Body of pancreas (tissue), 4 donors: ENCODE measurements around the gene TBX5.

Experiments used
- CTCF ChIP-seq, 7 experiments: fragments of 450-650 bp in 4 of 7; fragments of 200-600 bp in 3 of 7; sonication (generic) in 3 of 7; IDR thresholded peaks; one replicate each; pipeline ENCODE4 v1.5.1; 2016 to 2019; ENCODE audit warnings: antibody characterized with exemption in 7 of 7
- POLR2A ChIP-seq, 3 donors: fragments of 450-650 bp; IDR thresholded peaks; one replicate each; pipeline ENCODE4 v1.6.1; 2016; ENCODE audit warnings: antibody characterized with exemption in 3 of 3, mild to moderate bottlenecking in 2 of 3

- TF ChIP-seq POLR2A (IDR thresholded peaks at IDR 0.05) (no peak), CTCF (IDR thresholded peaks at IDR 0.05) (no peak)
These were observed 14.4 kb upstream of the TBX5 start for GRCh38 chr12:114420182-114420943.
